B cell (primary cell): ENCODE results near the gene WDR27. TPM values are rescaled to one million over a fixed set of nuclear protein-coding genes. Genes with fewer than 3 reads are reported as not detected.

ENCODE experiments used
- ATAC-seq: fragments of 200-7000 bp; cut with Tn5 transposase; one replicate; pipeline ENCODE4 v1.10.0; 2021; ENCODE audit warnings: low read depth, mild to moderate bottlenecking, moderate number of reproducible peaks, moderate library complexity
- CTCF ChIA-PET: fragments of 350-600 bp; sonication (Branson Sonifier 250); formaldehyde crosslinking; loops from one replicate; lab custom pipeline; 2021; ENCODE audit warnings: antibody characterized with exemption, inconsistent platforms; lab: Charles Lee
- POLR2A ChIA-PET: fragments of 350-600 bp; sonication (Branson Sonifier 250); formaldehyde crosslinking; loops from one replicate; lab custom pipeline; 2021; ENCODE audit warnings: antibody characterized with exemption; lab: Charles Lee
- DNase-seq: peaks from one replicate; pipeline ENCODE4 v3.0.0; 2013
- H2AFZ ChIP-seq: 2 replicates; pipeline ENCODE4 v1.6.1; 2012; ENCODE audit warnings: mild to moderate bottlenecking, low read depth, low read length; ENCODE audit not compliant: insufficient read depth, poor library complexity, severe bottlenecking
- H3K27ac ChIP-seq, 2 donors: 1 replicate in 1 of 2; 2 replicates in 1 of 2; pipeline ENCODE4 v1.5.1; 2012 to 2013; ENCODE audit warnings: low read length in 2 of 2, mild to moderate bottlenecking in 2 of 2, moderate library complexity in 1 of 2
- H3K27me3 ChIP-seq, 4 experiments: fragments of 200-600 bp in 1 of 4; sonication (generic) in 1 of 4; replicated peaks in 1 of 4; 1 replicate in 2 of 4; 2 replicates in 2 of 4; pipeline versions ENCODE4 v1.6.1 to v1.7.0; 2013 to 2016; ENCODE audit warnings: low read length in 3 of 4, mild to moderate bottlenecking in 2 of 4, mixed read lengths in 1 of 4, moderate library complexity in 1 of 4; ENCODE audit not compliant: insufficient read depth in 4 of 4, control insufficient read depth in 3 of 4; ENCODE audit errors: control extremely low read depth in 1 of 4
- H3K36me3 ChIP-seq, 2 experiments: replicated peaks in 1 of 2; 1 replicate in 1 of 2; 2 replicates in 1 of 2; pipeline versions ENCODE4 v1.6.1 to v1.7.1; 2013; ENCODE audit warnings: low read length in 1 of 2; ENCODE audit not compliant: insufficient read depth in 2 of 2, control insufficient read depth in 1 of 2; ENCODE audit errors: control extremely low read depth in 1 of 2, extremely low read depth in 1 of 2
- H3K4me1 ChIP-seq, 2 donors: fragments of 200-600 bp in 1 of 2; sonication (generic) in 1 of 2; 1 replicate in 1 of 2; 2 replicates in 1 of 2; pipeline versions ENCODE4 v1.5.1 to v1.6.1; 2013 to 2017; ENCODE audit warnings: low read length in 2 of 2; ENCODE audit not compliant: control insufficient read depth in 2 of 2, insufficient read depth in 2 of 2
- H3K4me2 ChIP-seq: replicated peaks from 2 replicates; pipeline ENCODE3; 2012; ENCODE audit warnings: mild to moderate bottlenecking, low read depth, low read length; ENCODE audit not compliant: poor library complexity, severe bottlenecking
- H3K4me3 ChIP-seq, 5 experiments: fragments of 200-600 bp in 1 of 5; sonication (generic) in 1 of 5; 1 replicate in 3 of 5; 2 replicates in 2 of 5; pipeline versions ENCODE4 v1.5.1 to v1.7.0; 2011 to 2016; ENCODE audit warnings: low read length in 4 of 5, mild to moderate bottlenecking in 4 of 5, low read depth in 2 of 5, control low read depth in 1 of 5, moderate library complexity in 1 of 5; ENCODE audit not compliant: insufficient read depth in 1 of 5; ENCODE audit errors: control extremely low read depth in 1 of 5, extremely low read depth in 1 of 5
- H3K79me2 ChIP-seq: fragments of 200-600 bp; sonication (generic); one replicate; pipeline ENCODE4 v1.6.0; 2016; ENCODE audit warnings: low read length; ENCODE audit not compliant: control insufficient read depth, insufficient read depth
- H3K9ac ChIP-seq: fragments of 200-600 bp; sonication (generic); 2 replicates; pipeline ENCODE4 v1.6.1; 2017; ENCODE audit warnings: mild to moderate bottlenecking, low read length, moderate library complexity
- H3K9me3 ChIP-seq, 3 donors: one replicate each; pipeline versions ENCODE4 v1.6.1 to v1.7.1; 2013; ENCODE audit warnings: low read length in 2 of 3; ENCODE audit not compliant: control insufficient read depth in 2 of 3, insufficient read depth in 1 of 3; ENCODE audit errors: control extremely low read depth in 1 of 3
- H4K20me1 ChIP-seq: 2 replicates; pipeline ENCODE4 v1.6.0; 2012; ENCODE audit warnings: mild to moderate bottlenecking, low read length; ENCODE audit not compliant: insufficient read depth, control insufficient read depth, poor library complexity, severe bottlenecking
- H3K27ac Mint-ChIP-seq: one replicate; pipeline ENCODE4 v1.8.0; 2021; ENCODE audit warnings: mixed read lengths
- H3K27me3 Mint-ChIP-seq: one replicate; pipeline ENCODE4 v1.8.0; 2021; ENCODE audit warnings: mixed read lengths
- H3K4me1 Mint-ChIP-seq: one replicate; pipeline ENCODE4 v1.8.0; 2021; ENCODE audit warnings: mixed read lengths
- H3K4me3 Mint-ChIP-seq: one replicate; pipeline ENCODE4 v1.8.0; 2021; ENCODE audit warnings: mixed read lengths
- H3K9me3 Mint-ChIP-seq: one replicate; pipeline ENCODE4 v1.8.0; 2022; ENCODE audit warnings: mixed read lengths; ENCODE audit not compliant: insufficient read depth
- EZH2 ChIP-seq: IDR thresholded peaks from 2 replicates; pipeline ENCODE4 v1.6.1; 2012; ENCODE audit warnings: borderline replicate concordance, low read depth, mild to moderate bottlenecking, moderate library complexity, low read length; ENCODE audit not compliant: insufficient read depth, poor library complexity, severe bottlenecking
- WGBS: methylation state at CpG from one replicate; pipeline ENCODE4 v1.1.5; 2013; ENCODE audit warnings: missing lambda C conversion rate; ENCODE audit not compliant: insufficient coverage; 5-methylcytosine and 5-hydroxymethylcytosine counted together
- intact Hi-C: fragments of 100-400 bp; cut with micrococcal nuclease; formaldehyde crosslinking; loops from one replicate; pipeline ENCODE4 v1.10.0; 2022
- polyA plus RNA-seq: library from polyadenylated mRNA; depleted of rRNA; stranded (reverse); fragments of >200 nt; gene quantifications from 2 replicates; pipeline ENCODE4 v1.2.3, GENCODE V29; 2012
- total RNA-seq, 2 donors: library from RNA; stranded (reverse); fragments of 120-200 nt in 1 of 2; gene quantifications; 1 replicate in 1 of 2; 2 replicates in 1 of 2; pipeline versions ENCODE4 v1.2.3 to v1.2.4, GENCODE V29; 2013 to 2022
- TF ChIP-seq, protein P1 (sequence below): fragments of 200-600 bp; IDR thresholded peaks from one replicate; pipeline ENCODE4 v1.8.0; 2022; ENCODE audit warnings: antibody characterized with exemption, mild to moderate bottlenecking

WDR27 gene
- total and polyA plus RNA-seq, 2 donors (not counting 1 experiment from before 2014, with no cell fraction given): 64.3 to 86.3 TPM

DNA sequence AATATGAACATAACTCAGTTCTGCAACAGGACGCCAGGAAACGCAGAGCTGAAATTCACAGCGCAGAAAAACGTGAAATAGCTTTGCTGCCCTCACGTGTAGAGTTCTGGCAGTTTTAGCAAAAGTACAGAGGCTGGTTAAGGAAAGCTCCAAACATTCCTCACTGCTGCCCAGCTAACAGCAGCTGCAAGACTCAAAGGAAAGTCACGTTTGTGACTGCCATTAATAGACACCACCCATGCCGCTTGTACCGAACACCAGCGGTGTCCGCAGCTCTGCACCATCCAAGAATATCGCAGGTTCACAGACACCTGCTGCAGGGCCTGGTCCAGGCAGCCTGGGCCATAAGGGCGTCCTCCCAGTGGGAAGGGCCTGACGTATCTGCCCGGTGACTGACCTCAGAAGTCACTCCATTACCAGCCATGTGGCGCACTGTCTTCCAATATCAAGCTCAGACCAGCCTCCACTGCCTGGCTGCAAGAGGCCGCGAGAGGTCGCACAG lies 61.4 kb downstream of the WDR27 start:
- Mint-ChIP-seq H3K27ac (no peak overlapping the region), H3K27me3 (no peaks in the 10 kb centered on the region), H3K4me3 (no peak overlapping the region), H3K9me3 (no peaks in the 10 kb centered on the region), H3K4me1 (no peaks in the 10 kb centered on the region)
- ATAC-seq (no peak), DNase-seq (no peak)
- intact Hi-C loops: no loop called here
- WGBS: 99% methylated on average over 10 of the region's 18 CpGs
- no peak overlapping the region for H3K4me3 ChIP-seq
- H3K4me2 ChIP-seq: no peak overlapping the region
- H3K36me3 ChIP-seq: peaks cover 0 to 3% of the 10 kb centered on the region in 2 experiments
- H3K27ac ChIP-seq: no peak overlapping the region
- no peaks in the 10 kb centered on the region for H3K27me3 ChIP-seq
- H4K20me1 ChIP-seq: no peaks in the 10 kb centered on the region
- H3K79me2 ChIP-seq: no peaks in the 10 kb centered on the region
- H3K9me3 ChIP-seq: no peaks in the 10 kb centered on the region
- ChIA-PET CTCF (interaction anchor here (1.1 kb wide), 1 partner anchor 126 kb away, joined by 4 read pairs; no protein-coding TSS in a partner anchor), POLR2A (no interaction called here)
- no peaks in the 10 kb centered on the region for H3K4me1 ChIP-seq
- no peak overlapping the region for H2AFZ ChIP-seq
- TF ChIP-seq EZH2: no peak
- TF ChIP-seq, protein P1, sequence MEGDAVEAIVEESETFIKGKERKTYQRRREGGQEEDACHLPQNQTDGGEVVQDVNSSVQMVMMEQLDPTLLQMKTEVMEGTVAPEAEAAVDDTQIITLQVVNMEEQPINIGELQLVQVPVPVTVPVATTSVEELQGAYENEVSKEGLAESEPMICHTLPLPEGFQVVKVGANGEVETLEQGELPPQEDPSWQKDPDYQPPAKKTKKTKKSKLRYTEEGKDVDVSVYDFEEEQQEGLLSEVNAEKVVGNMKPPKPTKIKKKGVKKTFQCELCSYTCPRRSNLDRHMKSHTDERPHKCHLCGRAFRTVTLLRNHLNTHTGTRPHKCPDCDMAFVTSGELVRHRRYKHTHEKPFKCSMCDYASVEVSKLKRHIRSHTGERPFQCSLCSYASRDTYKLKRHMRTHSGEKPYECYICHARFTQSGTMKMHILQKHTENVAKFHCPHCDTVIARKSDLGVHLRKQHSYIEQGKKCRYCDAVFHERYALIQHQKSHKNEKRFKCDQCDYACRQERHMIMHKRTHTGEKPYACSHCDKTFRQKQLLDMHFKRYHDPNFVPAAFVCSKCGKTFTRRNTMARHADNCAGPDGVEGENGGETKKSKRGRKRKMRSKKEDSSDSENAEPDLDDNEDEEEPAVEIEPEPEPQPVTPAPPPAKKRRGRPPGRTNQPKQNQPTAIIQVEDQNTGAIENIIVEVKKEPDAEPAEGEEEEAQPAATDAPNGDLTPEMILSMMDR: no peak
- H3K9ac ChIP-seq: no peak overlapping the region

DNA sequence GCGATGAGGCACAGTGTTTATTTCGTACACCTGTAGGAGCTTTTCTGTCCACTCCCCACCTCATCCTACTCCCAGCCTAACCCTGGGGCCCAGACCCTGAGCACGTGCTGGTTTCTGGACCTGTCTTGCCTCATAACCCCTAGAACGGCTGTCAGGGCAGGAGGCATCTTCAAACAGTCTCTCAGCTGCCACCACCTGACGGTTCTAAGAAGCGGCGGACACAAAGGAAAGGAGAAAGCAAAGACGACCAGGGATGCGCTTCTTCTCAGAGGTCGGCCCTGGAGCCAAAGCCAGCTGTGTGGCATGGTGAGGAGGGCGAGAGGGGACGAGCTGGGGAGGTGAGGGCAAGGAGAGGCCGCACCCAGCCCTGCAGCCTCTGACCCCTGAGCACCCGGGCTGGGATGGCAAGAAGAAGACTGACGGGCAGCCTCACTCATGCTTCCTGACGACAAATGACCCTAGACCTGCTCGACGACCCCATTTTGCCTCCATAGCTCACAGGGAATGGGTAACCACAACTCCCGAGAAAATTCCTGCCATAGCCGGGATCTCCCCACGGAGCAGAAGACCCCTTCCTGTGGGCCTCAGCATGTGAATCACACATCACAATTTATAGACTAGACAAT lies 62.1 kb downstream of the WDR27 start:
- POLR2A ChIA-PET: no interaction called here
- no peaks in the 10 kb centered on the region for H3K4me1 ChIP-seq

More for the DNA sequence above, 62.1 kb downstream of the WDR27 start:
- DNase-seq (no peak), ATAC-seq (no peak)
- Histone ChIP-seq H3K36me3 (peaks cover 0 to 3% of the 10 kb centered on the region in 2 experiments), H3K79me2 (no peaks in the 10 kb centered on the region), H3K9ac (no peak overlapping the region), H3K9me3 (no peaks in the 10 kb centered on the region), H3K4me3 (no peak overlapping the region), H3K27ac (no peak overlapping the region), H2AFZ (no peak overlapping the region), H3K27me3 (no peaks in the 10 kb centered on the region), H3K4me2 (no peak overlapping the region), H4K20me1 (no peaks in the 10 kb centered on the region)
- CTCF ChIA-PET: interaction anchor here (1.1 kb wide), 1 partner anchor 126 kb away, joined by 4 read pairs; no protein-coding TSS in a partner anchor
- no peak overlapping the region for H3K4me3 Mint-ChIP-seq
- H3K9me3 Mint-ChIP-seq: no peaks in the 10 kb centered on the region
- no peaks in the 10 kb centered on the region for H3K4me1 Mint-ChIP-seq
- intact Hi-C loops: no loop called here
- no peaks in the 10 kb centered on the region for H3K27me3 Mint-ChIP-seq
- 96% methylated on average over 16 of the region's 21 CpGs for WGBS
- no peak overlapping the region for H3K27ac Mint-ChIP-seq
- no peak for TF ChIP-seq EZH2
- TF ChIP-seq, protein P1: no peak
